AG09309 (cell line): ENCODE measurements around the gene NDUFS3.

ENCODE experiments used
- DNase-seq: peaks from one replicate; pipeline ENCODE4 v3.0.0-alpha.2; 2010; ENCODE audit warnings: low read depth
- H3K4me3 ChIP-seq: 2 replicates; pipeline ENCODE4 v1.5.1; 2011; ENCODE audit warnings: mild to moderate bottlenecking, low read depth, low read length, moderate library complexity; ENCODE audit not compliant: control insufficient read depth
- CTCF ChIP-seq: IDR thresholded peaks from 2 replicates; pipeline ENCODE4 v1.5.1; 2011; ENCODE audit warnings: mild to moderate bottlenecking, low read depth, low read length, inconsistent platforms; ENCODE audit not compliant: insufficient read depth, control insufficient read depth; ENCODE audit errors: missing control alignments

Gene NDUFS3

GRCh38 chr11:47628026-47628425 lies 49.2 kb downstream of the NDUFS3 start:
- no peak for DNase-seq
- TF ChIP-seq CTCF = no peak
- H3K4me3 ChIP-seq = no peak overlapping the region

DNA sequence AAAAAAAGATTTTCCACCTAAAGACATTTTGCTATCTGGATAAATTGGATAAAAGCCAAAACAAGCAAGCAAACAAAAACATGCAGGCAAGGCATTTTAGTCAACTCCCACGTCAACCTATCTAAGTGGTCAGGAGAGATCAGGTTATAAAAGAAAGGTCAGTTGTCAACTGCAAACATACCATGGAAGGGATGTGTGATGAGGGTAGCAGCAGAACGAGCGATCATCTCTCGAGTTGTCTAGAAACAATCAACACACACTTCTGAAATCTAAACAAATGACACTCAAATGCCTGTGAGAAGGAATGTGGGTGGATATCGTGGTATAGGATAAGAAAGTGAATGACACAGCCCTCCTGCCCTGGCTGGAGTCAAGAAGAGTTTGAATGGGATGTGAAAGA lies 52.6 kb downstream of the NDUFS3 start:
- no peak for DNase-seq
- TF ChIP-seq CTCF = no peak
- H3K4me3 ChIP-seq = no peak overlapping the region
